Fibroblast of gingiva (primary cell): Measurements from ENCODE around the gene REM1.
"Not testable (repeated sequence)": the region's sequence is repeated elsewhere in the genome, so short reads cannot be mapped to it uniquely, and the experiment has no call there.

Experiments used
- DNase-seq: peaks from one replicate; pipeline ENCODE4 v3.0.0-alpha.2; 2011; ENCODE audit warnings: low read depth

Gene REM1

DNA sequence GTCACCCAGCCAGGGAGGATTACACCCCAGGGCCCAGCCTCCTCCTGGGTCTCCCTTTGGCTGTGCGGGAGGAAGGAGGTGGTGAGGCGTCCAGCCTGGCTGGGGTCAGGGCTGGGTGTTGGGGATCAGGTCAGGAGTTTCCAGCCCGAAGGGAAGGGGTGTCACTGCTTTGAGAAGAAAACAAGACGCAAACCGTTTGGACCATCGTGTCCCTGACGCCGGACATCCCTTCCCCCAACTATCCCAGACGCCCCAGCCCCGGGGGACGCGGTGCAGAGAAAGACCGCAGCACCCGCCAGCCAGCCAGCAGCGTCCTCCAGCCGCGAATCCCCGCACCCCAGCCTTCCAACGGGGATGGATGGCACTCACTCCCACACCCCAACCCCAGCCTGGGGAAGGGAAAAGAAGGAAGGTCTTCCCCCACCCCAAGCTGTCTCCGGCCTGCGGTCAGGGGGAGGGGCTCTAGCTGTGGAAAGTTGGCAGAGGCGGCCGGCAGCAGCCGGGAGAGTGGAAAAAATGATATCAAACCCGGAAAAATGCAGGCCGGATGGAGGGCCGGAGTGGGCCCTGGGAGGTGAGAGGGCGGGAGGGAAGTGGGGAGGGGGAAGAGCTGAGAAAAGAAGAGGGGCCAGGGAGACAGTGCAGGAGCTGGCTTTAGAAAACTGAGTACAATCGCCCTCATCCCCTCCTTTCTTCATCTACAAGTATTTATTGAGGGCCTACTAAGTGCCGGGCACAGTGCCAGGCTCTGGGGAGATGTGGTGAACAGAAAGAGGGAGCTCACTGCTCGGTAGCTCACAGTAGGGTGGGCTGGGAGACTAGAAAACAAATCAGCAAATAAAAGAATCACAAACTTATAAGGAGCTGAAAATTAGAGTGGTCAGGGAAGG lies 10.6 kb downstream of the REM1 start:
- peak; percentile 55 for DNase-seq

DNA sequence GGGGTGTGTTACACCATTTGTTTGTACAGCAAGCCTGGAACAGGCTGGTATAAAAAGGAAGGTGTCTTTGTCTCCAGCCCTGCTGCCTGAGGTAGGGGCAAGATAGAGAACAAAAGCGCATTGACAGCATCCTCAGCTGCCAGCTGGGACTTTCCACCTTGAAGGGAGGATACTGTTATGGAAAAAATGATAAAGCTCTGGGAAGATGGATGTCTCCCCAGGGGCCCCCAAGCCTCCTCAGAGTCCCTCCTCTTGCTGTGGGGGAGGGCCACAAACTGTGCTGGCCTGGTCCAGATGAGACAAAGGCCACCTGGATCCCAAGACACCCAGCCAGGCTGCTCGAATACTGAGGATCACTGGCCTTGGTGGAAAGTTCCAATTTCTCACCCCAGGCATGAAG lies 13.0 kb downstream of the REM1 start:
- DNase-seq: no peak

DNA sequence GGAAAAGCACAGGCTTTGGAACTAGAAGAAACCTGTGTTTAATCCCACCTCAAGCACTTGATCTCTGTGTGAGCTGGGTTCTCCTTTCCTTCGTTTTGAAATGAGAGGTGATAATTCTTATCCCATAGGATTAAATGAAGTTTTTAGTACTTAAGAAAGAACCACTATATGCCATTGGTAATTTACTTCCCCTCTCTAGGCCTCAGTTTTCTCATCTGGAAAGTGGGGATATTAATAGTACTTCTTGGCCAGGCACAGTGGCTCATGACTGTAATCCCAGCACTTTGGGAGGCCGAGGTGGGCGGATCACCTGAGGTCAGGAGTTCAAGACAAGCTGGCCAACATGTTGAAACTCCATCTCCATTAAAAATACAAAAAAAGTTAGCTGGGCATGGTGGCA lies 14.1 kb downstream of the REM1 start:
- DNase-seq: no peak

DNA sequence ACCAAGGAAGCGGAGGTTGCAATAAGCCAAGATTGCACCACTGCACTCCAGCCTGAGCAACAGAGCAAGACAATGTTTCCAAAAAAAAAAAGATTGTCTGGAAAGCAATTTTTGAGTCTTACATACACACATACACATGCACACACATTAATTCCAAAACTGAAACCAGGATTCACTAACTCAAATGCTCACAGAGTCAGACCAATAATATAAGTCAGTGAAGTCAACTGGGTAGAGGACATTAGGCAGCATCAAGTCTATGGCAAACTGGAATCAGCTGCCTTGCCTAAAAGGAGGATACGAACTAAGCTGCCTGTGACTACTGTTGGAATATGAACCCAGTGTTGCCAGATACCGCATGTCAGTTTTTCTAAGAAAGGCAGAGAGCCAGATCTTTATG lies 15.7 kb downstream of the REM1 start:
- DNase-seq: no peak

DNA sequence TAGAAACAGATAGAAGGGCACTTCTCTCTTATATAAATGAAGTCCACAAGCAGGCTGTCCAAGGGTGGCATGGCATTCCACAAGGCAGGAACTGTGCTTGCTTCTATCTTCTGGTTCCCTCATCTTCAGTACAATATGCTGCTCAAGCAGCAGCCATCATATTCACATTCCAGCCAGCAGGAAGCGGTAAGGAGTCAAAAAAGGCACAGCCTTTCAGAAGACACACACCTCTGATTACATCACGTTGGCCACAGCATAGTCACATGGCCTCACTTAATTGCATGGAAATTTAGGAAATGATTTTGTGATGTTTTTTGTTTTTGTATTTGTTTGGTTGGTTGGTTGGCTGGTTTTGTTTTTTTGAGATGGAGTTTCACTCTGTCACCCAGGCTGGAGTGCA lies 19.0 kb downstream of the REM1 start:
- DNase-seq: peak; percentile 40

DNA sequence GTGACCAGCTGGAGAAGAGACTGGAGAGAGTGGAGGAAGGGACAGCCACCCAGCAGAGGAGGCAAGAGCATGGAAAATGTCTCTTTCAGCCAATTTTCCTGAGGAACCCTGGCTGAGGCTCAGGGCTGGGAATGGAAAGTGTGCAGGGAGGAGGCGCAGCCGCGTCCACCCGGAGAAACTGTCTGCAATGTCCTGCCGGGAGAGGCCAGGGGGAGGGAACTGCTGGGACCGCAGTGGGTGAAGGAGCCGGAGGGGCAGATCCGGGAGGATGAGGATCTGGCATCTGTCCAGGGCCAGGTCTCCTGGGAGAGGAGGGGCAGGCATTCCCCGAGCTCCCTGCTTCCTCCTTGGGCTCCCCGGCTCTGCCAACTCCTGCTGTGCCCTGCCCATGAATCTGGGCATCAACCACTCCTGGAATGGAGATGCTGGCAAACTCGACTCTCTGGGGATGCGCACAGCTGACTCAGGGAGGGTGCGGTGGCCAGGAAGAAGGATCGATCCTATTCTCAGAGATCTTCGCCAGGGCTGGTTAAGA lies 21.7 kb downstream of the REM1 start:
- peak; percentile 78 for DNase-seq

DNA sequence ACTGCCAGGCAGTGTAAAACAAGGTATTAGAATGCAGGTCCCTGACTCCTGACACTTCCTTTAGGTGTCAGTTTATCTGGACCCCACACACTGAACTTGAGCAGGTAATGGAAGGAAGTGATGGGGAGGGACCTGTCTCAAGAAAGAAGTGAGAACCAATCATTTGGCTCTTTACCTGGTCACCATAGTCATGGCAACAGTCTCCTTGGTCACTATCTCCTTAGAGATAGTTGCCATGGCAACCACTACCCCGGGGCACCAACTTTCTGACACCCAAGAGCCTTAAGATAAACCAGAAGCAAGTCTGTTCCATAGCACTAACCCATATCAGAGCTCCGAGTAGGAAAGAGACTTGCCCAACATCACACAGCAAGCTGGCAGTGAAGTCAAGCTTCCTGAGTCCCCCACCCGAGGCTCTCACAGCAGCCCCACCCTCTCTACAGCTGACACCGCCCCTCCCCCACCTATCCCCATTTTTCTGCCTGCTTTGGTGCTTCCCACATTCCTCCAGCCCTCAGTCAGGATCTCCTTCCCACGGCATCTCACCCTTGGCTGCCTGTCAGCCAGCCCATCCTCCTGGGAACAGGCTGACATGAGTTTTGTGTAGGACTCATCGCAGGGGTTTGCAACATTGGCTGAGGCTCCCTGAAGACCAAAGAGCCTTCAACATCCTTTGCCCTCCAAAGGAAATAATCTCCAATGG lies 22.9 kb downstream of the REM1 start:
- DNase-seq: peak; percentile 44

DNA sequence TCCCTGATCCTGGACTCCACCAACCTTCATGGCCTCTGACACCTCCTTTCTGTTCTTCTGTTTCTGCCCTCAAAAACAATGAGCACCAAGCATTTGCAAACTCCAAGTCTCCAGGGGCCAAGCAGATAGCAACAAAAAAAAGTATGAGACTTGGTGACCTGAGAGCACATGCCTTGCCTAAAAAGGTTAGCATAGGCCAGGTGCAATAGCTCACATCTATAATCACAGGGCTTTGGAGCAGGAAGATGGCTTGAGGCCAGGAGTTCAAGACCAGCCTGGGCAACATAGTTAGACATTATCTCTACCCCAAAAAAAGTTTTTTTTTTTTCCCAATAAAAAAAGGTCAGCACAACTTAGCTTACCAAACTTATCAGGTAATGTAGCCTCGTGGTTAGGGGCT lies 25.4 kb downstream of the REM1 start:
- no peak for DNase-seq

DNA sequence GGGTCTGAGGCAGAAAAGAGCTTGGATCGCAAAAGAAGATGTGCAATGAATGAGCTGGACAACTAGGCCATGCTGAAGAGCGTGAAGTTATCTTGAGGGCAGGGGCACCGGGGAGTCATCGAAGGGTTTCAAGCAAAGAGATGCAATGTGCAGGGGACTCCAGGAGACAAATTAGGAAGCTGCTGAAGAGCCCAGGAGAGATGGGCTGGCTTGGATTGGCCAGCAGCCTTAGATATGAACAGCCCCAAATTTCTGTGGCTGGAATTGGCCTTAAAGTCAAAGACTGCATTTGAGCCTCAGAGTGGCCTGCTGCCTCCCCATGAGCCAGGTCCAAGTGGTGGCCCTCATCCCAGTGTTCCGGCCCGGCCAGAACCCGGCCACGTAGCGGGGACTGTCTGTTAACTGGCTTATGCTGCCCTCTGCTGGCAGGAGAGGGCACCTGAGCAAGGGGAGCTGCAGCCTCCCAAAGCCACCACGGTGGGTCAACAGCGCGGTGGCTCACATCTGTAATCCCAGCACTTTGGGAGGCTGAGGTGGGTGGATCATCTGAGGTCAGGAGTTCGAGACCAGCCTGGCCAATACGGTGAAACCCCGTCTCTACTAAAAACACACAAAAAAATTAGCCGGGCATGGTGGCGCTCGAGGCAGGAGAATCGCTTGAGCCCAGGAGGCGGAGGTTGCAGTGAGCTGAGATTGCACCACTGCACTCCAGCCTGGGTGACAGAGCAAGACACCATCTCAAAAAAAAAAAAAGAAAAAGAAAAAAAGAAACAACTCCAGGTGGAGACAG lies 28.0 kb downstream of the REM1 start:
- peak; percentile 63 for DNase-seq

DNA sequence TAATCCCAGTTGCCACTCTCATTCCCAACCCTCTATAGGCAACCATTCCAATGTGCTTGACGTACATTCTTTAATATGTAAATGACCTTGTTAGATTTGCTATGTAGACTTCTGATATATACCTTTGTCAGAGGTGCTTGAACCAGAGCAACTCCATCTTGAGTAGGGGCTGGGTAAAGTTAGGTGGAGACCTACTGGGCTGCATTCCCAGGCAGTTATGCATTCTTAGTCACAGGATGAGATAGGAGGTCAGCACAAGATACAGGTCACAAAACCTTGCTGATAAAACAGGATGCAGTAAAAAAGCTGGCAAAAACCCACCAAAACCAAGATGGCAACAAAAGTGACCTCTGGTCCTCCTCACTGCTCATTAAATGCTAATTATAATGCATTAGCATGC lies 30.8 kb downstream of the REM1 start:
- no peak for DNase-seq

DNA sequence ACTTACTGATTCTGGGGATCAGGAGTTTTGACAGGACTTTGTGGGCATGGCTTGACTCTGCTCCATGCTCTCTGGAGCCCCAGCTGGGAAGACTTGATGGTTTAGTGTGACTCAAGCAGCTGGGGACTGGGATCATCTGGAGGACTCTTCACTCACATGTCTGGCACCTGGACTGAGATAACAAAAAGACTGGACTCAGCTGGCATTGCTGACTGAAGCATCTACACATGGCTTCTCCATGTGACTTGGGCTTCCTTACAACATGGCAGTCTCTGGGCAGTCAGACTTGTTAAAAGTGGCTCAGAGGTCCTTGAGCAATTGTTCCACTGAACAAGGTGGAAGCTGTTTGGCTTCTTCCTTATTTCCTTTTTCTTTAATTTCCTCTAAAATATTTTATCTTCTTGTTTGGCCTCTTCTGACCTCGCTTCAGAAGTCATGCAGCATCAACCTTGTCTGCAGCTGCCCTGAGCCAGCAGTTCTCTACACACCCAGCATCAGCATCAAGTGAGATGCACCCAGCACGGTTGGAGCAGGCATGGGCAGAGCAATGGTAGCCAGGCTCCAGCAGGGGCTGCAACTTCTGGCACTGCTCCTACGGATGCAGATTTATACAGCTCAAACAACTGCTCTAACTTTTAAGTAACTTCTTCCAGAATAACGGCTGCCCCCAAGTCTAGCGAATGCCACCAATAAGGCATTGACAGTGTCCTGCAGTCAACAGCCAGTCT lies 33.6 kb downstream of the REM1 start:
- no peak for DNase-seq

DNA sequence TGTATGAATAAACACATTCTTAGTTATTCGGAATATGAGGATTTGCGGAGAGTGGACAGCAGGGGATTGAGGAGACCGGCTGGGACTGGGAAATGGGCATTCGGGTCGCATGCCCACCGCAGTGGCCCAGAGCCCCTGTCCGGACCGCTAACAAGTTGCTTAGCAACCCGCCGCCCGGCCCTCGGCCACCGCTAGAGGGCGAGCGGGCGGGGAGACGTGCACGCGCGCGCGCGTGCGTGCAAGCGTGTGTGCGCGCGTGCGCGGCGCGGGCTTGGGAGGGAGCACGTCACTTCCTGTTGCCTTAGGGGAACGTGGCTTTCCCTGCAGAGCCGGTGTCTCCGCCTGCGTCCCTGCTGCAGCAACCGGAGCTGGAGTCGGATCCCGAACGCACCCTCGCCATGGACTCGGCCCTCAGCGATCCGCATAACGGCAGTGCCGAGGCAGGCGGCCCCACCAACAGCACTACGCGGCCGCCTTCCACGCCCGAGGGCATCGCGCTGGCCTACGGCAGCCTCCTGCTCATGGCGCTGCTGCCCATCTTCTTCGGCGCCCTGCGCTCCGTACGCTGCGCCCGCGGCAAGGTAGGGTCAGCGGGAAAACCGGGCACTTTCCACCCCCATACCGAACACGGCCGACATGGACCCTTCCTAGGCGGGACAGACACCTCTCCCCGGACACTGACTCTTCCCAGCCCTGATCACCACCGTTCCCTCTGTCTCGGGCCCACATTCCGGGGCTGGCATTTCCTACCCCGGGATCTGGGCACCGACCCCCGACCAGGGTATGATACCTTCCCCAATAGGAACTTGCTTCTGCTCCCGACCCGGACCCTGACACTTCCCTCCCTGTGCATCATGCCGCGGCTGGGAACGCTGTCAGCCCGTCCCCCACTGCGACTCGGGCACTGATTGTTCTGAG lies 39.3 kb downstream of the REM1 start, which contains the start of gene HM13:
HM13 (plus strand) TSS at position 289 of the 918 bp plus-strand sequence; CDS start at position 399, 110 bp downstream.
- DNase-seq: peak; percentile 94

DNA sequence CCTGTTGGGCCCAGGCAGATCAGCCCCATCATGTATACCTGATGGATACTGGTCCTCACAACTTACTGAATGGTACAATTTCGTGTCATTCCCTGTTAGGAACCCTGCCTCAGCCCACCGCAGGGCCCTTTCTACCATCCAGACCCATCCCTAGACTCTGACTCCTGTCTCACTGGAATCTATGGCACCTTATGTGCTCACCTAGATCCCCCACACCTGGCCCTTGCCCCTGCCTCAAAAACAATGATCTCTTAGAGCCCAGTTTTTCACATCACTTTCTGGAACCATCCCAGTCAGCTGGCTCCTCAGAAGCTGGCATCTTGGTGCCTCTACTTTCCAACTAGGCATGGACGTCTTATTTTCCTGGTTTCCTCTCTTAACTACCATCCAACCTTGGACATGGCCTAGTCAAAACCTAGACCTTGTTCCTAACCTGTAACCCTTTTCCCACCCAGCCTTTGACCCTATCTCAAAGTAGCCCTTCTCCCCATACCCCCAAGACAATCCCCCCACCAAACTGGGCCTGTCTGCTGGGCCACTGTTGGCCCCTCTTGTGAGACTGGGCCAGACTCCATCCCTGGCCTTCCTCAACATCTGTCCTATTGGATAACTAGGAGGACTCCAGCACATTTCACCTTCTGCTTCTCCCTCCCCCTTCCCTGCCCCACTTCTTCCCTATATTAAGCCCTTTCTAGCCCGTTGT lies 40.1 kb downstream of the REM1 start:
- DNase-seq: no peak

DNA sequence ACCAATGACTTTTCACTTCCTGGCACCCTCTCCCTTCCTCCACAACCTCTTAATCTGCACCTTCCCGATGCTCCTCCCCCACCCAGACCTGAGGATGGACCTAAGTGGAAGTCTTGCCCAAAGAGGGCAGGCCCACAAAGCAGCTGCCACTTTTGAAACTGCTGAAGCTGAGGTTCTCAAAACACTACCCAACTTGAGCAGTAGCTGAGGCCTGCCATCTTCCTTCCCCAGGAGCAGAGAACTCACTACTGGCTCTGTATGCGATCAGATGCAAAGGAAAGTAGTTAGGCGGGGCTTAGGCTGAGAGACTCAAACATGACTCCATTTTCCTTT lies 40.7 kb downstream of the REM1 start:
- DNase-seq: no peak

DNA sequence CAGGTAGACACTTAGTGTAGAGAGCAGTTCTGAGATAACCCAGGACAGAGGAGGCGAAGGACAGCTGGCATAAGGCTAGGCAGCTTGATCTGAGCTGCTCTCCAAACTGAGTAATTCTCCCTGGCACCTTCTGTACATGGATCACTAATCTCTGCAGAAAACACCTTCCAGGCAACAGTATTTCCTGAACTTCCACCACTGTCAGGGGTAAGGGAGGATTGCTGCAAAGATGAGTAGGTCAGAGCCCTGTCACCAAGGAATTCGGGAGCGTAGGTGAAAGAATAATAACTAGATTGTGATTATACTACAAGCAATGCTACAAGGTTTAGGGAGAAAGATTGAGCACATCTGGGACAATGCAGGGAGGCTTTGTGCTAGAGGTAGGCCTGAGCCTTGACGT lies 41.1 kb downstream of the REM1 start:
- no peak for DNase-seq

DNA sequence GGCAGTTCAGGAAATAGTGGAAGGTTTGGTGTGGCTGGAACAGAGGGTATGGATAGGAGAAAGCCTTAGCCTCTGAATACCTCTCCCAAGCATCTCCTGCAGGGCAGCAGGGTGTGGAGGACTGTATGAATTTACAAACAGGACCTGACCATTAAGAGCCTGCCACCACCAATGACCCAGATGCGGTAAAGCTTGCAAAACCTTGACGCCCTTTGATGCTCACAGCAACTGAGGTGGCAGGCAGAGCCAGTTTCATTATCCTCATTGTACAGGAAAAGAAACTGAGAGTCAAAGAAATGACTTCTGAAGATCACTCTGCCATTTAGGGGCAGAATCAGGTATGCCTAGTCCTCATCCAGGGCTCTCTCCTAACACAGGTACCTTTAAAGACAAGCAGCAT lies 41.6 kb downstream of the REM1 start:
- no peak for DNase-seq

DNA sequence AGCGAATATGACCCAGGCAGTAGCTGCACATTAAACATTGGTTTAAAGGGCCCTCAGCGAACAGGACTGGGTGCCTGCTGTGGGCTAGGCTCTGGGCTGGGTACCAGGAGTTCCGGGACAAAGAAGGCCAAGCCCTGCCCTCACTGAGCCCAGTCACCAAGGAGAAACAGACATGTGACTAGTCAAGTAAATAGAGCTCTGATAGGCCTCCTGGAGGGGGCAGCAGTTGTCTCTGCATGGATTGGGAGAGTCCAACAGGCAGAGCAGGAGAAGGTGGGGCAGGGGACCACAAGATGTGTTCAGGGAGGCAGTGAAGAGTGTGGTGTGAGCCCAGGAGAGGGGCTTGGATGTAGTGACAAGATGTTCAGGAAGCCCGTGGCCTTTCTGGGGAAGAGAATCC lies 42.3 kb downstream of the REM1 start:
- DNase-seq: peak; percentile 71

DNA sequence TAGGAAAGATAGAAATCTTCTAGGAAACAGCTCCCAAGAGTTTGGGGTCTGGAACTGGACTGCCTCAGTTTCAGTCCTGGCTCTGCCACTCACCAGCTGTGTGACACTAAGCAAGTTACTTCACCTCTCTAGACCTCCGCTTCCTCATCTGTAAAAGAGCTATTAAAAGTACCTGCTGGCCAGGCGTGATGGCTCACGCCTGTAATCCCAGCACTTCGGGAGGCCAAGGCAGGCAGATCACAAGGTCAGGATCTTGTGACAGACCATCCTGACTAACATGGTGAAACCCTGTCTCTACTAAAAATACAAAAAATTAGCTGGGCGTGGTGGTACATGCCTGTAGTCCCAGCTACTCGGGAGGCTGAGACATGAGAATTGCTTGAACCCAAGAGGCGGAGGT lies 46.2 kb downstream of the REM1 start:
- not testable (repeated sequence) for DNase-seq

DNA sequence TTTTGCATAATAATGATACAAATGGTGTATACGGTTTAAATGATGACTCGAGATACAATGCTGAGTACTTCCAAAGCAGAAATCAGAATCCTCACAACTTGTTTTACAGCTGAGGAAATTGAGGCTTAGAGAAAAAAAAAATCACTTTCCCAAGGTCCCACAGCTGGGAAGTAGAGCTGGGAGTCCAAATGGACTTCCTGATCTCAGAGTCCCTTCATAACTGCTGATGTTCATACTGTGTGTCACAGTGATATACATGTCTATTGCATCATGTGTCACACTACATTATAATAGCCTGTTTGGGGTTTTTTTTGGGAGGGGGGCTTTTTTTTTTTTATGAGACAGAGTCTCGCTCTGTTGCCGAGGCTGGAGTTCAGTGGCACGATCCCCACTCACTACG lies 47.6 kb downstream of the REM1 start:
- DNase-seq: no peak
